CD4-positive, alpha-beta T cell (primary cell): ENCODE measurements around the gene NUDT3. TPM values are rescaled to one million over a fixed set of nuclear protein-coding genes. Genes with fewer than 3 reads are reported as not detected.

Experiments
- ATAC-seq: fragments of 200-7000 bp; cut with Tn5 transposase; one replicate; pipeline ENCODE4 v1.10.0; 2022; ENCODE audit warnings: mild to moderate bottlenecking; ENCODE audit not compliant: poor library complexity
- CTCF ChIA-PET: fragments of 350-600 bp; sonication (Branson Sonifier 250); formaldehyde crosslinking; loops from one replicate; lab custom pipeline; 2021; ENCODE audit warnings: antibody characterized with exemption, inconsistent platforms; lab: Charles Lee
- POLR2A ChIA-PET: fragments of 350-600 bp; sonication (Branson Sonifier 250); formaldehyde crosslinking; loops from one replicate; lab custom pipeline; 2021; ENCODE audit warnings: antibody characterized with exemption, inconsistent platforms; lab: Charles Lee
- DNase-seq, 14 experiments: peaks; one replicate each; pipeline ENCODE4 v3.0.0-alpha.2; 2013 to 2020; ENCODE audit warnings: mixed read lengths in 2 of 14
- H3K27ac ChIP-seq, 2 donors: one replicate each; pipeline versions ENCODE4 v1.5.1 to v1.7.0; 2013; ENCODE audit warnings: low read length in 2 of 2, low read depth in 1 of 2, mild to moderate bottlenecking in 1 of 2
- H3K27me3 ChIP-seq, 2 experiments: 1 replicate in 1 of 2; 2 replicates in 1 of 2; pipeline versions ENCODE4 v1.6.1 to v1.7.0; 2013; ENCODE audit warnings: low read length in 2 of 2, control low read depth in 1 of 2, mild to moderate bottlenecking in 1 of 2, moderate library complexity in 1 of 2; ENCODE audit not compliant: insufficient read depth in 2 of 2, control insufficient read depth in 1 of 2
- H3K36me3 ChIP-seq: one replicate; pipeline ENCODE4 v1.6.1; 2013; ENCODE audit warnings: low read length, control low read depth; ENCODE audit not compliant: insufficient read depth
- H3K4me1 ChIP-seq: one replicate; pipeline ENCODE4 v1.6.1; 2013; ENCODE audit warnings: low read length, control low read depth; ENCODE audit not compliant: insufficient read depth
- H3K4me3 ChIP-seq: one replicate; pipeline ENCODE4 v1.5.1; 2013; ENCODE audit warnings: mild to moderate bottlenecking, low read length, moderate library complexity
- H3K9me3 ChIP-seq, 2 experiments: 1 replicate in 1 of 2; 2 replicates in 1 of 2; pipeline versions ENCODE4 v1.6.1 to v1.7.0; 2013; ENCODE audit warnings: low read length in 2 of 2, mild to moderate bottlenecking in 2 of 2, control low read depth in 1 of 2, moderate library complexity in 1 of 2; ENCODE audit not compliant: control insufficient read depth in 1 of 2, insufficient read depth in 1 of 2
- H3K27ac Mint-ChIP-seq: one replicate; pipeline ENCODE4 v1.8.0; 2020; ENCODE audit warnings: mixed read lengths
- H3K27me3 Mint-ChIP-seq: one replicate; pipeline ENCODE4 v1.8.0; 2021; ENCODE audit warnings: mixed read lengths
- H3K36me3 Mint-ChIP-seq: one replicate; pipeline ENCODE4 v1.8.0; 2021; ENCODE audit warnings: low read depth, mixed read lengths
- H3K4me1 Mint-ChIP-seq: one replicate; pipeline ENCODE4 v1.8.0; 2021; ENCODE audit warnings: low read depth, mixed read lengths
- H3K4me3 Mint-ChIP-seq: one replicate; pipeline ENCODE4 v1.8.0; 2020; ENCODE audit warnings: mild to moderate bottlenecking, mixed read lengths
- H3K9me3 Mint-ChIP-seq: one replicate; pipeline ENCODE4 v1.8.0; 2020; ENCODE audit warnings: mixed read lengths
- intact Hi-C, 2 experiments: fragments of 100-400 bp; cut with DNase I in 1 of 2; cut with micrococcal nuclease in 1 of 2; formaldehyde crosslinking; loops; one replicate each; pipeline versions ENCODE4 v1.15.1 to v1.9.0; 2023 to 2025; cut with DNase I, micrococcal nuclease
- total RNA-seq, 174 experiments: library from RNA in 2 of 174; stranded (reverse) in 2 of 174; gene quantifications; one replicate each; pipeline ENCODE4 v1.2.3 and lab custom pipeline; 2021 to 2026
- TF ChIP-seq, protein P1 (sequence below): fragments of 200-600 bp; IDR thresholded peaks from one replicate; pipeline ENCODE4 v1.8.0; 2022; ENCODE audit warnings: antibody characterized with exemption, mild to moderate bottlenecking

NUDT3 gene
- total RNA-seq, 2 experiments from 2014 or later = 14.8 to 15.0 TPM

DNA sequence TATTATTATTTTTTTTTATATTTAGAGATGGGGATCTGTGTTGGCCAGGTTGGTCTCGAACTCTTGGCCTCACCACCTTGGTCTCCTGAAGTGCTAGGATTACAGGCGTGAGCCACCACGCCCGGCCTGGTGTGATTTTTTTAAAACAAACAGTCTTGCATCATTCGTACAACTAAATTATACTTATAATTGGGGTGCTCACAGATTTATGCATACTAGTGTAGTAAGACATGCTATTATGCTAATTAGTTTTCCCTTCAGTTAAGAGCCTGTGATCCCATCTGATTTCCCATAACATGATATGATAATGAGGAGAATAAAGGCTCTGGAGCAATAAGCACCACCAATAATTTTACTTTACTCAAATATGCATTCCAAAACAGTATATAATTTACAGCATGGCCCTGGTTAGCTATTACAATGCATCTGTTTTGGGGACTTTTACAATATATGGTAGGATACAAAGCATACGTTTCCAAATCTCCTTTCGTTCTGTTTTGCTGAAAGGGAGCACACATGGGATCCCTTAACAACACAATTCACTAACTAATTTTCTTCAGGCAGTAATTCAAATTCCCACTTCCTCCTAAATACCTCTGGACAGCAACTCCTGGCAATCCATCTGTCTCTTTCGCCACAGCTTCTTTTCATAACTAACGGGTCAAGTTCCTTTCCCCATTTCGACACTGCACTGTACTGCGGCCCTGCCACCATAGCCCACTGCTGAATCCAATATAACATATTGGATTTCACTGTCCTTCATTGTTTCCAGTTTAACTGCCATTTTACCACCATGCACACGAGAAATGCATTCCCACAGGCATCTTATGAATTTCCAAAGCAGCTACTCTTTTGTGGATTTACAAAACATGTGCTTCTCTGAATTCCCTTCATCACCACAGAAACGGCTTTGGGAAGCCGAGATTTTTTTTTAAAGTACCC is 1.7 kb downstream of the NUDT3 start:
- Mint-ChIP-seq H3K4me3 (no peak overlapping the region), H3K9me3 (no peaks in the 10 kb centered on the region), H3K4me1 (peaks cover 44% of the 10 kb centered on the region), H3K27ac (no peak overlapping the region), H3K36me3 (peaks cover 6% of the 10 kb centered on the region), H3K27me3 (no peaks in the 10 kb centered on the region)
- POLR2A ChIA-PET = interaction anchor here (0.6 to 5.7 kb wide), 8 partner anchors 8 to 195 kb away, joined by 3 to 33 read pairs (median 4); partner anchors contain the start of genes HMGA1 and SMIM29
- Histone ChIP-seq H3K36me3 (no peaks in the 10 kb centered on the region), H3K4me1 (peaks cover 32% of the 10 kb centered on the region), H3K9me3 (no peaks in the 10 kb centered on the region), H3K27ac (peak overlapping the region in 1 of 2 donors; percentile 41), H3K4me3 (peak overlapping the region; percentile 82), H3K27me3 (no peaks in the 10 kb centered on the region)
- DNase-seq (peak in 2 of 14 experiments; percentile 25 to 30), ATAC-seq (no peak)
- CTCF ChIA-PET = interaction anchor here (1.9 to 2.8 kb wide), 3 partner anchors 141 to 195 kb away, joined by 9 to 13 read pairs (median 10); no protein-coding TSS in a partner anchor
- TF ChIP-seq, protein P1, sequence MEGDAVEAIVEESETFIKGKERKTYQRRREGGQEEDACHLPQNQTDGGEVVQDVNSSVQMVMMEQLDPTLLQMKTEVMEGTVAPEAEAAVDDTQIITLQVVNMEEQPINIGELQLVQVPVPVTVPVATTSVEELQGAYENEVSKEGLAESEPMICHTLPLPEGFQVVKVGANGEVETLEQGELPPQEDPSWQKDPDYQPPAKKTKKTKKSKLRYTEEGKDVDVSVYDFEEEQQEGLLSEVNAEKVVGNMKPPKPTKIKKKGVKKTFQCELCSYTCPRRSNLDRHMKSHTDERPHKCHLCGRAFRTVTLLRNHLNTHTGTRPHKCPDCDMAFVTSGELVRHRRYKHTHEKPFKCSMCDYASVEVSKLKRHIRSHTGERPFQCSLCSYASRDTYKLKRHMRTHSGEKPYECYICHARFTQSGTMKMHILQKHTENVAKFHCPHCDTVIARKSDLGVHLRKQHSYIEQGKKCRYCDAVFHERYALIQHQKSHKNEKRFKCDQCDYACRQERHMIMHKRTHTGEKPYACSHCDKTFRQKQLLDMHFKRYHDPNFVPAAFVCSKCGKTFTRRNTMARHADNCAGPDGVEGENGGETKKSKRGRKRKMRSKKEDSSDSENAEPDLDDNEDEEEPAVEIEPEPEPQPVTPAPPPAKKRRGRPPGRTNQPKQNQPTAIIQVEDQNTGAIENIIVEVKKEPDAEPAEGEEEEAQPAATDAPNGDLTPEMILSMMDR = no peak
- intact Hi-C loops = loop anchor here (5.0 to 10.0 kb wide), 2 partner anchors 36 to 1496 kb away; partner anchors contain the start of gene RPS10 (in 1 of the 2)

DNA sequence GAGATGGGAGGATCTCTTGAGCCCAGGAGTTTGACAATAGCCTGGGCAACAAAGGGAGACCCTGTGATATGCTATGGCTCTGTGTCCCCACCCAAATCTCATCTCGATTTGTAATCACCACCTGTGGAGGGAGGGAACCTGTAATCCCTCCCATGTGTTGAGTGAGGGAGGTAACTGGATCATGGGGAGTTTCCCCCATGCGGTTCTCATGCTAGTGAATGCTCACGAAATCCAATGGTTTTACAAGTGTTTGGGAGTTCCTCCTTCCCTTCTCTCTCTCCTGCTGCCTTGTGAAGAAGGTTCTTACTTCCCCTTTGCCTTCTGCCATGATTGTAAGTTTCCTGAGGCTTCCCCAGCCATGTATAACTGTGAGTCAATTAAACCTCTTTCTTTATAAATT is 3.4 kb downstream of the NUDT3 start:
- Mint-ChIP-seq H3K27ac (no peak overlapping the region), H3K9me3 (no peaks in the 10 kb centered on the region), H3K4me3 (no peak overlapping the region), H3K4me1 (peaks cover 57% of the 10 kb centered on the region), H3K36me3 (peaks cover 6% of the 10 kb centered on the region), H3K27me3 (no peaks in the 10 kb centered on the region)
- H3K4me1 ChIP-seq = peaks cover 31% of the 10 kb centered on the region
- no peaks in the 10 kb centered on the region for H3K9me3 ChIP-seq
- H3K27ac ChIP-seq = no peak overlapping the region
- DNase-seq = peak in 1 of 14 experiments; percentile 20
- ChIA-PET POLR2A (no interaction called here), CTCF (interaction anchor here (2.5 to 3.1 kb wide), 2 partner anchors 139 to 193 kb away, joined by 7 to 9 read pairs; no protein-coding TSS in a partner anchor)
- ATAC-seq = no peak
- TF ChIP-seq, protein P1 = no peak
- intact Hi-C loops = no loop called here
- H3K27me3 ChIP-seq = no peaks in the 10 kb centered on the region
- H3K4me3 ChIP-seq = no peak overlapping the region
- H3K36me3 ChIP-seq = no peaks in the 10 kb centered on the region

DNA sequence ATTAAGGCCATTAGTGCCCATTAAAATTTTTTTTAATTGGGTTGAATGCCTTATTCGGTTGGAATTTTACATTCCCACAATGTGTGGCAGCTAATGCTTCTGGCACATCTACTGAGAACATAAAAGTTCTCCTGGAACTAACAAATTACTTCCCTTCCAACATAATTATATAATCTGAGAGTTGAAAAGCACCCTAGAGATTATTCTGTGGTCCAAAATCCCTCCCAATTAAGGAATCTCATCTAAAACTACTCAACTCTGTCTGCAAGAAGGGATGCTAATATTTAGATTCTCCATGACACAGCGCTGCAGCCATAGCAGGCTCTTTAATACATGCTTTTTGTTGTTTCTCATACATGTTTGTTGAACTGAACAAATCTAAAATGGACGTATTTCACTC is 4.0 kb downstream of the NUDT3 start:
- Histone ChIP-seq H3K4me1 (peaks cover 25% of the 10 kb centered on the region), H3K9me3 (no peaks in the 10 kb centered on the region), H3K36me3 (no peaks in the 10 kb centered on the region), H3K27ac (no peak overlapping the region), H3K4me3 (no peak overlapping the region), H3K27me3 (no peaks in the 10 kb centered on the region)
- Mint-ChIP-seq H3K36me3 (peaks cover 6% of the 10 kb centered on the region), H3K27ac (no peak overlapping the region), H3K4me1 (peaks cover 57% of the 10 kb centered on the region), H3K4me3 (no peak overlapping the region), H3K27me3 (no peaks in the 10 kb centered on the region), H3K9me3 (no peaks in the 10 kb centered on the region)
- CTCF ChIA-PET = interaction anchor here (2.5 to 3.1 kb wide), 2 partner anchors 139 to 192 kb away, joined by 7 to 9 read pairs; no protein-coding TSS in a partner anchor
- DNase-seq (no peak), ATAC-seq (no peak)
- intact Hi-C loops = no loop called here
- POLR2A ChIA-PET = no interaction called here
- TF ChIP-seq, protein P1 = no peak
